Stomach (tissue), 9 donors: ENCODE data around the gene REPS1. TPM values are rescaled to one million over a fixed set of nuclear protein-coding genes. Genes with fewer than 3 reads are reported as not detected.

Experiments used
- DNase-seq, 2 donors: peaks; one replicate each; pipeline versions ENCODE4 v3.0.0 to v3.0.0-alpha.2; 2013 to 2019
- H3K27ac ChIP-seq, 5 donors: fragments of 200-600 bp in 4 of 5; sonication (generic) in 4 of 5; one replicate each; pipeline ENCODE4 v1.5.1; 2013 to 2019; ENCODE audit warnings: mild to moderate bottlenecking in 1 of 5, moderate library complexity in 1 of 5
- H3K27me3 ChIP-seq, 3 donors: fragments of 200-600 bp; sonication (generic); one replicate each; pipeline ENCODE4 v1.5.1; 2017 to 2019; ENCODE audit warnings: mixed run types in 1 of 3
- H3K36me3 ChIP-seq, 4 donors: fragments of 200-600 bp; sonication (generic); 1 replicate in 3 of 4; 2 replicates in 1 of 4; pipeline ENCODE4 v1.5.1; 2016 to 2019
- H3K4me1 ChIP-seq, 4 donors: fragments of 200-600 bp; sonication (generic); one replicate each; pipeline ENCODE4 v1.5.1; 2016 to 2019
- H3K4me3 ChIP-seq, 4 donors: fragments of 200-600 bp; sonication (generic) in 3 of 4; one replicate each; pipeline ENCODE4 v1.5.1; 2016 to 2019; ENCODE audit warnings: mild to moderate bottlenecking in 1 of 4
- H3K9me3 ChIP-seq, 4 donors: fragments of 200-600 bp; sonication (generic); one replicate each; pipeline ENCODE4 v1.5.1; 2016 to 2019
- CTCF ChIP-seq, 7 experiments: fragments of 450-650 bp in 4 of 7; fragments of 200-600 bp in 3 of 7; sonication (generic) in 3 of 7; IDR thresholded peaks; one replicate each; pipeline ENCODE4 v1.5.1; 2016 to 2019; ENCODE audit warnings: antibody characterized with exemption in 7 of 7, control low read depth in 2 of 7, mild to moderate bottlenecking in 1 of 7
- EP300 ChIP-seq: sonication (generic); formaldehyde crosslinking; IDR thresholded peaks from one replicate; pipeline ENCODE4 v1.6.1; 2017; ENCODE audit warnings: antibody characterized with exemption
- POLR2A ChIP-seq, 4 donors: fragments of 450-650 bp; IDR thresholded peaks; one replicate each; pipeline ENCODE4 v1.6.1; 2016; ENCODE audit warnings: antibody characterized with exemption in 4 of 4, control low read depth in 2 of 4, mild to moderate bottlenecking in 1 of 4, moderate library complexity in 1 of 4
- POLR2AphosphoS5 ChIP-seq, 3 donors: sonication (generic); formaldehyde crosslinking; IDR thresholded peaks; one replicate each; pipeline ENCODE4 v1.6.1; 2016; ENCODE audit warnings: antibody characterized with exemption in 3 of 3
- WGBS, 5 donors: extraction: QIAGEN DNeasy Blood & Tissue Kit in 3 of 5; methylation state at CpG; one replicate each; pipeline versions ENCODE4 v1.1.5 to v1.1.7; 2013 to 2018; 5-methylcytosine and 5-hydroxymethylcytosine counted together
- intact Hi-C: fragments of 100-400 bp; cut with DNase I; formaldehyde crosslinking; loops from one replicate; pipeline ENCODE4 v1.15.1; 2023; ENCODE audit warnings: low total_unique reads
- polyA plus RNA-seq, 3 donors: library from polyadenylated mRNA; stranded (reverse); fragments of 200-250 nt; gene quantifications; one replicate each; pipeline ENCODE4 v1.2.3, GENCODE V29; 2013
- total RNA-seq, 5 donors: library from RNA; depleted of rRNA; stranded (reverse); fragments of >200 nt; gene quantifications; one replicate each; pipeline versions ENCODE4 v1.1.0 to v1.2.3, GENCODE V29; 2014 to 2016
- donor health status: healthy with polysubstance abuse.
- donor health status: Bipolar disorder and iron deficiency.
- donor health status: healthy.

The REPS1 gene
- total and polyA plus RNA-seq, 8 donors: 11.8 to 85.4 (median 41.6) TPM

GRCh38 chr6:138972226-138972665 lies 15.8 kb downstream of the REPS1 start:
- DNase-seq: no peak
- 62 to 85% (median 67%) methylated on average over 3 of the region's 3 CpGs for WGBS, 5 donors
- Histone ChIP-seq H3K36me3 (no peaks in the 10 kb centered on the region), H3K4me3 (no peak overlapping the region), H3K27me3 (no peaks in the 10 kb centered on the region), H3K4me1 (peaks cover 27 to 83% (median 56%) of the 10 kb centered on the region in 4 donors), H3K27ac (peak overlapping the region in 1 of 5 donors; percentile 67), H3K9me3 (no peaks in the 10 kb centered on the region)
- intact Hi-C loops: no loop called here
- no peak for TF ChIP-seq POLR2AphosphoS5 (IDR thresholded peaks at IDR 0.05)
- TF ChIP-seq EP300: no peak
- TF ChIP-seq CTCF (IDR thresholded peaks at IDR 0.05): no peak
- TF ChIP-seq POLR2A (IDR thresholded peaks at IDR 0.05): no peak

- WGBS, 5 donors: 81 to 89% (median 84%) methylated on average over 3 of the region's 3 CpGs
- H3K4me1 ChIP-seq: peaks cover 30 to 82% (median 59%) of the 10 kb centered on the region in 4 donors
These were observed 16.5 kb downstream of the REPS1 start for GRCh38 chr6:138971601-138972000.

GRCh38 chr6:138970856-138971425 lies 17.1 kb downstream of the REPS1 start:
- Histone ChIP-seq H3K27me3 (no peaks in the 10 kb centered on the region), H3K4me3 (no peak overlapping the region), H3K9me3 (no peaks in the 10 kb centered on the region), H3K4me1 (peaks cover 30 to 87% (median 61%) of the 10 kb centered on the region in 4 donors), H3K27ac (peak overlapping the region in 2 of 5 donors; percentile 11 to 67), H3K36me3 (no peaks in the 10 kb centered on the region)
- 9 to 39% (median 25%) methylated on average over 1 of the region's 1 CpG for WGBS, 5 donors
- intact Hi-C loops: no loop called here
- no peak for TF ChIP-seq EP300
- TF ChIP-seq POLR2AphosphoS5 (IDR thresholded peaks at IDR 0.05): peak in 1 of 3 donors; percentile 33
- no peak for DNase-seq

More at GRCh38 chr6:138971601-138972000, 16.5 kb downstream of the REPS1 start:
- H3K27me3 ChIP-seq: no peaks in the 10 kb centered on the region
- no peaks in the 10 kb centered on the region for H3K9me3 ChIP-seq
- no peak for TF ChIP-seq EP300
- no peak for TF ChIP-seq POLR2A (IDR thresholded peaks at IDR 0.05)
- TF ChIP-seq CTCF (IDR thresholded peaks at IDR 0.05): no peak
- TF ChIP-seq POLR2AphosphoS5 (IDR thresholded peaks at IDR 0.05): no peak
- H3K4me3 ChIP-seq: no peak overlapping the region
- H3K27ac ChIP-seq: peak overlapping the region in 2 of 5 donors; percentile 11 to 67
- H3K36me3 ChIP-seq: no peaks in the 10 kb centered on the region
- DNase-seq: no peak
- intact Hi-C loops: no loop called here

- H3K9me3 ChIP-seq: no peaks in the 10 kb centered on the region
- no peaks in the 10 kb centered on the region for H3K36me3 ChIP-seq
- no peak overlapping the region for H3K4me3 ChIP-seq
- WGBS, 5 donors: 79 to 86% (median 83%) methylated on average over 3 of the region's 3 CpGs
- H3K27ac ChIP-seq: peak overlapping the region in 1 of 5 donors; percentile 67
- no peak for DNase-seq
- no peaks in the 10 kb centered on the region for H3K27me3 ChIP-seq
- intact Hi-C loops: no loop called here
- TF ChIP-seq EP300 (no peak), POLR2AphosphoS5 (IDR thresholded peaks at IDR 0.05) (no peak), CTCF (IDR thresholded peaks at IDR 0.05) (no peak), POLR2A (IDR thresholded peaks at IDR 0.05) (no peak)
- H3K4me1 ChIP-seq: peaks cover 30 to 91% (median 62%) of the 10 kb centered on the region in 4 donors
These were observed 17.9 kb downstream of the REPS1 start for GRCh38 chr6:138970159-138970558.

- H3K4me1 ChIP-seq: peaks cover 20 to 75% (median 47%) of the 10 kb centered on the region in 4 donors
- H3K9me3 ChIP-seq: no peaks in the 10 kb centered on the region
- TF ChIP-seq POLR2AphosphoS5 (IDR thresholded peaks at IDR 0.05): no peak
- TF ChIP-seq CTCF (IDR thresholded peaks at IDR 0.05): no peak
- no peak for TF ChIP-seq EP300
- no peak for TF ChIP-seq POLR2A (IDR thresholded peaks at IDR 0.05)
- no peaks in the 10 kb centered on the region for H3K27me3 ChIP-seq
- intact Hi-C loops: no loop called here
- DNase-seq: no peak
- WGBS, 5 donors: 65 to 76% (median 72%) methylated on average over 5 of the region's 5 CpGs
- H3K27ac ChIP-seq: no peak overlapping the region
- H3K4me3 ChIP-seq: no peak overlapping the region
- no peaks in the 10 kb centered on the region for H3K36me3 ChIP-seq
These were observed 21.2 kb downstream of the REPS1 start for GRCh38 chr6:138966870-138967269.
